OCI-LY3 (cell line): Measurements from ENCODE around the gene MYH9.

Experiments used
- H2AFZ ChIP-seq: fragments of 200-600, 300-600 bp; shearing (Covaris generic); 2 replicates; pipeline ENCODE4 v1.6.0; 2014; ENCODE audit warnings: antibody characterized with exemption, low read depth, low read length
- H3K27ac ChIP-seq: fragments of 200-600, 300-600 bp; sonication (generic); 2 replicates; pipeline ENCODE4 v1.5.1; 2014; ENCODE audit warnings: mild to moderate bottlenecking, low read length, moderate library complexity, mixed read lengths
- H3K27me3 ChIP-seq: fragments of 200-600, 300-600 bp; sonication (generic); 2 replicates; pipeline ENCODE4 v1.6.1; 2014; ENCODE audit warnings: low read depth, low read length, mixed read lengths
- H3K36me3 ChIP-seq: fragments of 200-600, 300-600 bp; sonication (generic); replicated peaks from 2 replicates; pipeline ENCODE3; 2014; ENCODE audit warnings: low read depth, low read length, mixed read lengths
- H3K4me1 ChIP-seq: fragments of 300-600, 200-600 bp; sonication (generic); 2 replicates; pipeline ENCODE4 v1.6.1; 2014; ENCODE audit warnings: low read length, mixed read lengths
- H3K4me2 ChIP-seq: fragments of 200-600, 300-600 bp; sonication (generic); 2 replicates; pipeline ENCODE4 v1.6.1; 2014; ENCODE audit warnings: low read length, mixed read lengths
- H3K4me3 ChIP-seq: fragments of 300-600, 200-600 bp; sonication (generic); 2 replicates; pipeline ENCODE4 v1.5.1; 2014; ENCODE audit warnings: antibody characterized with exemption, mild to moderate bottlenecking, low read length, moderate library complexity
- H3K79me2 ChIP-seq: fragments of 300-600, 200-600 bp; shearing (Covaris generic); 2 replicates; pipeline ENCODE4 v1.6.1; 2014; ENCODE audit warnings: mild to moderate bottlenecking, low read length, mixed read lengths
- H3K9ac ChIP-seq: fragments of 300-600, 200-600 bp; shearing (Covaris generic); 2 replicates; pipeline ENCODE4 v1.6.0; 2014; ENCODE audit warnings: mild to moderate bottlenecking, low read length, moderate library complexity
- H3K9me3 ChIP-seq: fragments of 200-600, 300-600 bp; shearing (Covaris generic); 2 replicates; pipeline ENCODE4 v1.6.1; 2014; ENCODE audit warnings: low read length, mixed read lengths; ENCODE audit not compliant: insufficient read depth
- H4K20me1 ChIP-seq: fragments of 200-600, 300-600 bp; sonication (generic); 2 replicates; pipeline ENCODE4 v1.6.1; 2016; ENCODE audit warnings: low read length, mixed read lengths; ENCODE audit not compliant: insufficient read depth
- CTCF ChIP-seq: fragments of 200-600, 300-600 bp; sonication (generic); IDR thresholded peaks from 2 replicates; pipeline ENCODE4 v1.5.1; 2014; ENCODE audit warnings: antibody characterized with exemption, low read length, low read depth
- EZH2phosphoT487 ChIP-seq: fragments of 200-600 bp; shearing (Covaris generic); IDR thresholded peaks from 2 replicates; pipeline ENCODE4 v1.6.1; 2018; ENCODE audit warnings: antibody characterized with exemption, mixed run types, low read depth

The MYH9 gene

DNA sequence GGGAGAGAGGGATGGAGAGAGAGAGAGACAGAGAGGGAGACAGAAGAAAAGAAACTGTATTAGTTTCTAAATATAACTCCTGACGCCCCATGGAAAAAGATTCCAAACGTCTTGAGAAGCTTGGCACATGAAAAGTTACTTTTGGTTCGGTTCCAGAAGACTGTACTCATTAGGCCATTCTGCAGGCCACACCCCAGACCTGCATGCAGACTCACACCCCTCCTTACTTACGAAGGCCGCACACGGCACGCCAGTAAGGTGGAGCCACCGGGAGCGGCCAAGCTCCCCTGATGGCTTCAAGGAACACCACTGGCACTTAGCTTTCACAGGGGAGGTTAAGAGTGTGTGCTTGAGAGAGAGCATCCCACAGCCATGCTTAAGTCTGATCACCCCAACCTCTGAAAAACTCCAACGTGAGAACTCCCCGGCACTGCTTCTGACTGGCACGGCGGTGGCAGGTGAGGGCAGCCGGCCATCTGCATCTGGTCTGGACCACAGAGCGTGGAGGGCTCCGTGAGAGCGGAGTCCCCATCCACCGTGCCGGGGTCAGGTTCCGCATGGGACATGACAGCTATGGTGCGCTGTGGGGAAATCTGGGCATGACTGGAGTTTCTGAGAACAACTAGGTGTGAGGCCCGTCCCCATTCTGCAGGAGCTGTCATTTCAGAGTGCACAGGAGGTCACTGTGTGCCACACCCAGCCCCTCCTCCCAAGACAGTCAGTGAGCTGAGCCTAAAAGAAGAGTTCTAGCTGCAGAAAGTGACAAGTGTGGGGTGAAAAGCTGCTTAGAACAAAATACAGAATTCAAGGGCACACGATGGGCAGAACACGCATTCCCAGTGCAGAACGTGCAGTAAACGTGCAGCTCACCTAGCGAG lies 62.4 kb downstream of the MYH9 start:
- H3K36me3 ChIP-seq, result peaks cover 96% of the 10 kb centered on the region
- no peak overlapping the region for H3K4me3 ChIP-seq
- TF ChIP-seq EZH2phosphoT487 (no peak), CTCF (no peak)
- peaks cover 2% of the 10 kb centered on the region for H3K4me1 ChIP-seq
- no peaks in the 10 kb centered on the region for H3K27me3 ChIP-seq
- H3K9me3 ChIP-seq, result no peaks in the 10 kb centered on the region
- H3K4me2 ChIP-seq, result no peak overlapping the region
- H3K79me2 ChIP-seq, result peaks cover 74% of the 10 kb centered on the region
- peaks cover 29% of the 10 kb centered on the region; the same call in 1 of the 2 replicates for H4K20me1 ChIP-seq
- H3K27ac ChIP-seq, result no peak overlapping the region
- H3K9ac ChIP-seq, result no peak overlapping the region
- no peak overlapping the region for H2AFZ ChIP-seq

DNA sequence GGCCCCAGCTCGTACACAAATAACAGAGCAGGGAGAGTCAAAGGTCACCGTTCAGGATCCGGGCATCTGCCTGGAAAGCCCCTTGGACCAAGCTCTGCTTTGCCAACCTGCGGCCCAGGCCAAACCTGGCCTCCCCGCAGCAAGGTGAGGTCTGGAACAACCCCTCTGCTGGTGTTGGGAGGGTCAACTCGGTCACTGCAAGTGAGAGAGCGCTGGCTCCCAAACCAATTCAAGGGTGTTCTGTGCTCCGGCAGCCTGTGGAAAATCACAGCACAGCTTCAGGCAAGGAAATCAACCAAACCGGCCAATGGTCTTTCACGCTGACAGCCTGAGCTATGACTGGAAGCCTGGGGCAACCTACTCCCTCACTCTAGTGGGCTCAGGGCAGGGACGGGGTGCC lies 63.4 kb downstream of the MYH9 start:
- no peaks in the 10 kb centered on the region for H3K27me3 ChIP-seq
- no peak overlapping the region for H2AFZ ChIP-seq
- no peak overlapping the region for H3K9ac ChIP-seq
- H3K4me1 ChIP-seq, result no peaks in the 10 kb centered on the region
- H3K4me3 ChIP-seq, result no peak overlapping the region
- no peaks in the 10 kb centered on the region for H3K9me3 ChIP-seq
- H3K36me3 ChIP-seq, result peaks cover 96% of the 10 kb centered on the region
- H3K79me2 ChIP-seq, result peaks cover 69% of the 10 kb centered on the region
- H4K20me1 ChIP-seq, result peaks cover 29% of the 10 kb centered on the region; the same call in 1 of the 2 replicates
- H3K27ac ChIP-seq, result no peak overlapping the region
- no peak overlapping the region for H3K4me2 ChIP-seq
- no peak for TF ChIP-seq CTCF
- no peak for TF ChIP-seq EZH2phosphoT487

- H3K79me2 ChIP-seq, result peaks cover 63% of the 10 kb centered on the region
- peaks cover 29% of the 10 kb centered on the region; the same call in 1 of the 2 replicates for H4K20me1 ChIP-seq
Observed at GRCh38 chr22:36323855-36324331, 63.9 kb downstream of the MYH9 start.

More at GRCh38 chr22:36323855-36324331, 63.9 kb downstream of the MYH9 start:
- H3K9ac ChIP-seq, result no peak overlapping the region
- no peak overlapping the region for H3K27ac ChIP-seq
- TF ChIP-seq CTCF (no peak), EZH2phosphoT487 (no peak)
- no peak overlapping the region for H3K4me2 ChIP-seq
- H3K27me3 ChIP-seq, result no peaks in the 10 kb centered on the region
- H3K9me3 ChIP-seq, result no peaks in the 10 kb centered on the region
- H3K4me3 ChIP-seq, result no peak overlapping the region
- no peak overlapping the region for H2AFZ ChIP-seq
- H3K36me3 ChIP-seq, result peaks cover 96% of the 10 kb centered on the region
- H3K4me1 ChIP-seq, result no peaks in the 10 kb centered on the region
